HG02588 (cell line): ENCODE results near the gene AEN.
A peak's percentile ranks its signal among the peaks of the same experiment; 100 is the strongest.

Experiments used
- ATAC-seq: cut with Tn5 transposase; IDR thresholded peaks from one replicate; pipeline ENCODE4 v1.9.1; 2021; ENCODE audit warnings: mild to moderate bottlenecking, moderate library complexity; ENCODE audit not compliant: unreplicated experiment

Gene AEN, protein sequence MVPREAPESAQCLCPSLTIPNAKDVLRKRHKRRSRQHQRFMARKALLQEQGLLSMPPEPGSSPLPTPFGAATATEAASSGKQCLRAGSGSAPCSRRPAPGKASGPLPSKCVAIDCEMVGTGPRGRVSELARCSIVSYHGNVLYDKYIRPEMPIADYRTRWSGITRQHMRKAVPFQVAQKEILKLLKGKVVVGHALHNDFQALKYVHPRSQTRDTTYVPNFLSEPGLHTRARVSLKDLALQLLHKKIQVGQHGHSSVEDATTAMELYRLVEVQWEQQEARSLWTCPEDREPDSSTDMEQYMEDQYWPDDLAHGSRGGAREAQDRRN

DNA sequence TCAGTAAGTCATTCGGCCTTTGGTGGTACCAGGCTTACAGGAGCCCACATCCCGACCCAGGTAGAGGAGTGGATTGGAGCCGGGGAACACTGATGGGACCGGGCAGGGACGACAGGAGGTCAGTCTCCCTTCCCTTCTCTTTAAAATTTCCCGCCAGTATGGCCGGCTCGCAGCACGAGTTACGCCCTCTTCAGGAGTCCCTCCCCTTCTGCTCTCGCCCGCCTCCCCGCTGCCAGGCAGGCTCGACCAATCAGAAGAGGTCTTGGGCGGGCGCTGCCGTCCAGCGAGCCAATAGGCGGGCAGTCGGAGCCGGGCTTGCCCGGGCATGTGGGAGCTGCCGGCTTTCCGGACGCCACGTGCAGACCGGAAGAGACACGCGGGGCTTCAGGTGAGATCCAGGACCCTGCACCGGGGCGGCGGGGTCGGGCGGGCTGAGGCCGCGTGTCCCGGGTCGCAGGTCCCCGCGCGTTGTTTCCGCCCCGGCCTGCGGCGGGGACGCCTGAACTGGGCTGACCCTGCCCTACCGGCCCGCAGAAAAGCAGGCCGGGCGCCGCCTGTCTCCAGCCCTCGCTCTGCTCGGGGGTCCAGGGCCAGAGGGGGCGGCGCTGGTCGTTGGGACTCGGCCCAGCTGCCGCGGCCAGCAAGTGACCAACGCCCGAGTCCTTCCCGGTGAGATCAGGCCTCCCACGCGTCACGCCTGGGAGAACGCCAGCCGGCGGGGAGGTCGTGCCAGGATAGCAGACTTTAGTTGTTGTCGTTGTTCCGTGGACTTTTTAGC is at the start of gene AEN:
Gene AEN (plus strand): TSS at position 346 of the 778 bp plus-strand sequence. CDS start 4,870 bp downstream, outside the sequence.
- peak; percentile 92 for ATAC-seq

DNA sequence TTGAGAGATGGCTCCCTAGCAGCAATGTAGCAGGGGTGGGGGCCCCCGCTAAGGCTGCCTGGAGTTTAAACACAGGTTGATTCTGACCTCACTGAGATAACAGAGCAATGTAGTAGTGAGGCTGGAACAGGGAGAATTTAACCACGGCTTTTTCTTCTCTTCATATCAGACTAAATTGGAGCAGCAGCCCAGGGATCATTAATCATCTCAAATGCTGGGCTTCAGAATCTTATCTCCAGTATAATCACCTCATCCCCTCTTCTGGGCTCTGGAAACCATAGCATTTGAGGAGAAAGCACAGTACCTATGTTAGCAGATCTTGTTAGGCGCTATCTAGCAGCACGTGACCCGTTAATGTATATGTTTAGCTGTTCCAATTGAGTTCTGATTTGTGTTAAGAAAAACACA is 49.3 kb upstream of the AEN start:
- ATAC-seq, result no peak

DNA sequence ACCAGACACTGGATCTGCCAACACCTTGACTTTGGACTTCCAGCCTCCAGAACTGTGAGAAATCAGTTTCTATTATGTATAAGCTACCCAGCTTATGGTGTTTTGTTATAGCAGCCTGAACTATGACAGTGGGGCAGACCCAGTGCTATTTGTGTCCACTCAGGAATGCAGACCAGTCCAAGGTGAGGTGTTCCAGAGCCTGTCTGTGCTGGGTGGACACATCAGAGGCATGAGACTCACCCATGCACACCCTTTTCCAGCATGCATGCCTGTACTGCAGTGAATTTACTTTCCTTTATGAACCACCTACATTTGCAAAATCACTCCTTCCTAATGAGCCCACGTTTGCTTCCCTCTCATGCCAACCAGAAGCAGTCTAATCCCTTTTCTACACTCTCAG is 47.1 kb upstream of the AEN start:
- no peak for ATAC-seq

DNA sequence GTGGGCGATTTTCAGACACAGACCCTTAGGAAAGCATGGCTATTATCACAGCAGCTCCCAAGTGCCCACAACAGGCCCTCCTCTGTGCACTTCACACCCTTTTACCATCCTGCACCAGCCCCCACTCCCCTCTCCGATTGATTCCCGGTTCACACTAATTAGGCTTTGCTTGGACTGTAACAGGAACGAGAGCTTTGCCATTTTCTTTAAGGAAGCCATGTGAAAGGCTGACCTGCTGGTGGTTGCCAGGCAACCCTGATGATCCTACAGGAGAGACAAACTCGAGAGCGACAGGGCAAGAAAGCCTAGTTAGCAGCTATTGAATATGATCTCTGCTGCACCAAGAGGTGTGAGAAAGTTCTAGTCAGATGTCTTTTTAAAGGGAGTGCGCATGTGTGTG is 46.5 kb upstream of the AEN start:
- no peak for ATAC-seq

DNA sequence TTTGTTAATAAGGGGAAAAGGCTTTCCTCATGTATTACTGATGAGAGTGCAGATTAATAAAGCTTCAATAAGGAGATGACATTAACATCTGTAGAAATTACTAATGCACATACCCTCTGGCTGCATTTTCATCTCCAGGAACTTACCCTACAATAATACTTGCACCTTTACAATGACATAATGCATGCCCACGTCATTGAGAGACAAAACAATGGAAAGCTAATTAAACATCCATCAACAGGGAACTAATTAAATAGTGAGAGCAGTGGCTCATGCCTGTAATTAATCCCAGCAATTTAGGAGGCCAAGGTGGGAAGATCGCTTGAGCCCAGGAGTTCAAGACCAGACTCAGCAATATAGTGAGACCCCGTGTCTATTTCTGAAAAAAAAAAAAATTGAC is 41.8 kb upstream of the AEN start:
- no peak for ATAC-seq

DNA sequence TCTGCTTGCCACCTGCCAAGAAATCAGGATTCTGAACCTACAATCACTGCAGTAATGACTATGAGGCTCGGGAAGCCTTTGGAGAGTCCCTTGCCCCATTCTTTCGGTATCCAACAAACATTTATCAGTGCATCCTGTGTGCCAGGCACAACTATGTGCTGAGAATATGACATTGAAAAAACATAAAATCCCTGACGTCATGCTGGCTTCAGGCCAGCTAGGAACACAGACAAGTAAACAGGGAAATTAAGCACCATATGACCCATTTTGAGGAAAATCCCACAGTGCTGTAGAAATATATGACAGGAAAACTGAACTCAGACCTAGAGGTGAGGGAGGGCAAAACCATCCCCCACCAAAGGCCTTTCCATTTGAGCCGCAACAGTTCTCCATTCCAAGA is 40.6 kb upstream of the AEN start:
- no peak for ATAC-seq

DNA sequence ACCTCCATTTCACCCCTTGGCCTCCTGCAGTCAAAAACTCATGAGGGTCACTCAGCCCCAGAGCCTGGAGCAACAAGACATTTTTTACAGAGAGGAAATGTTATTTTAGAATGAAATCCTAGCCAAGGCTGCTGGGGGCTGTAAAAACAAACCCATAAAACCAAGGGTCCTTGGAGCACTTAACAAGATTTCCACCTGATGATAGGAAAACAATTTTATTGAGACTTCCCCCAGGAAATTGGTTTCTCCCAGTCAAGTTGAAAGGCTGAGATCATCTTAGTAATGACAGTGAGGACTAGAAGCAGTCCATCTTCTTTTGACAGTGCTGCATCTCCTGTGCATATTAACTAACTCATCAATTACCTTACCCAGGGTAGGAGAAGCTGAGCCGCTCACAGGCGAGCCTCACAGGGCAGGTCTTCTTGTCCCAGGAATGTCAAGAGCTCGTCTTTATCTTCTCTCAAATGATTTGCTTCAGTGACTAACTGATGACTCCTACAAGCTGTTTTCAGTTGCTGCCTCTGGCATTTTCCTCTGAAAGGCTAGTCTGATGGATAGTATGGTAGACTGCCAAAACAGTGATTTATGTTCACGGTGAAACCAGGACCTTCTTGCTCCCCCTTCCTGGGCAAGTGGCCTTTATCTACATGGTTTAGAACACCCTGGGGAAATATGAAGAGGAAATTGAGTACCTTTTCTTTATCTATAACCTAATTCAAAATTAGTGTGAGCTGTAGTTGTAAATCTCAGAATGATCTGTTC is 34.6 kb upstream of the AEN start:
- no peak for ATAC-seq

DNA sequence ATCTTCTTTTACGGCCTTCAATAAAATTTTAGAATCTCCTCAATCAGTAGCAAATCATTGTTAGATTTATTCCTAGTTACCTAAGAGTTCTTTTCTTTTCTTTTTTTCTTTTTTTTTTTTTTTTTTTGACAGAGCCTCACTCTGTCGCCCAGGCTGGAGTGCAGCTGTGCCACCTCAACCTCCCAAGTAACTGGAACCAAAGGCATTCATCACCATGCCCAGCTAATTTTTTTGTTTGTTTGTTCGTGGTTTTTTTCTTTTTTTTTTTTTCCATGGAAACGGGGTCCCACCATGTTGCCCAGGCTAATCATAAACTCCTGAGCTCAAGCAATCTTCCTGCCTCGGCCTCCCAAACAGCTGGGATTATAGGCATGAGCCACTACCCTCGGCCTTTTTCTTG is 30.4 kb upstream of the AEN start:
- ATAC-seq, result no peak

DNA sequence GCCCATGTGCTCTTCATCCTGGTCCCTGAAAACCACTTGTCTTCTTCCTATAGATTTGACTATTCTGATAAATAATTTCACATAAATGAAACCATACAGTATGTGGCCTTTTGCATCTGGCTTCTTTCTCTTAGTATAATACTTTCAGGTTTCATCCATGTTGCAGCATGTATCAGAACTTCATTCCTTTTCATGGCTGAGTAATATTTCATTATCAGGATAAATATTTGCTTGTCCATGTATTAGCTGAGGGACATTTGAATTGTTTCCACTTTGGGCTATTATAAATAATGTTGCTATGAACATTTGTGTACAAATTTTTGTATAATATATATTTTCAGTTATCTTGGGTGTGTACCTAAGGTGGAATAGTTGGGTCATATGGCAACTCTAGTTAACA is 29.8 kb upstream of the AEN start:
- no peak for ATAC-seq

DNA sequence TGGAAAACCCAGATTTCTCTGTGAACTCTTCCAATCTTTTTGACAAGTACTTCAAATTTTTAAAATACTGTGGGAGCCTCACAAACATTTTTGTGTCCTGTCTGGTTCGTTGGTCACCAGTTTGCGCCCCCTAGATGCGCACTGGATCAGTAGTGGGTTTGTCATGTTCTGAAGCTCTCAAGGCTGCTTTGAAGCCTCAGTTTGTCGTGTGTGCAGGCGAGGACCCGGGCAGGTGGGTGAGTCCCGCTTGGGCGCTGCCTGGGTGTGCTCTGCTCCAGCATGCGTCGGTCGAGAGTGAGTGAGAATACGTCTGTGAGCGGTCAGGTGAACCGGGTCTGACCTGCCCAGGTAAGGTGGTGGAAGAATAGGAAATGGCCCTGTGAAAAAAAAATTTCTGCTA is 17.3 kb upstream of the AEN start:
- no peak for ATAC-seq

DNA sequence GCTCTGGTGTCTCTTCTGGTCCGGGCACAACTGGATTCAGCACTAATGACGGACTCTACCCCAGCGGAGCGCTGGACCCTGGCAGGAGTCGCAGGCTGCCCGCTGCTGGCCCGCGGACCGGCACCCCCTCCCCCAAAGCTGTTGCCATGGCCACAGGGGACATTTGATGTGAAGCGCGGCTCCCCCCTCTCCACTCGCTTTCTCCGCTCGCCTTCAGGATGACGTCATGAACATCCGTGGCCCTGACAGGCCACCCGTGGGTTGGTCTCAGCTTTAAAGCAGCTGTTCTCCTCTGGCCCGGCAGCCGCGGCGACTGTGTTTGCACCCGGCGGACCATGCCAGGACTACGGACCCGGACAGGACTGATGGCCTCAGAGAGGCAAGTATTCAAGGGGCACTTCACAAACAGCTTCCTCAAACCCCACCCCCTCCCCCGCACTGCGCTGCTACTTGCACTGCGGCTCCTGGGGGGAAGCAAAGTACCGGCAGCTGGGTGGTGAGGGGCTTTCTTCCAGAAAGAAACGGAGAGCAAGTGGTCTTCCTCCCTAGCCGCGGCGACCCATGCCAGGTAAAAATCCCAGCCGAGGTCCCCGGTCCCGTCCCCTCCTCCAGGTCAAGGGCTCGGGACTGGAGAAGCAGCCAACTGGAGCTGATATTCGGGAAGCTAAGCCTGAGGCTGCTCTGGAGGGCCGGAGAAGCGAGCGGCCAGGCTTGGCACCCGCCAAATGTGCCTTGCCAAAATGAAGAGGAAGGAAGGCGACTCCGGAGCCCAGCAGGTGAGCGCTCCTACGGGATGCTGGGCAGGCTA is 16.6 kb upstream of the AEN start:
- no peak for ATAC-seq

DNA sequence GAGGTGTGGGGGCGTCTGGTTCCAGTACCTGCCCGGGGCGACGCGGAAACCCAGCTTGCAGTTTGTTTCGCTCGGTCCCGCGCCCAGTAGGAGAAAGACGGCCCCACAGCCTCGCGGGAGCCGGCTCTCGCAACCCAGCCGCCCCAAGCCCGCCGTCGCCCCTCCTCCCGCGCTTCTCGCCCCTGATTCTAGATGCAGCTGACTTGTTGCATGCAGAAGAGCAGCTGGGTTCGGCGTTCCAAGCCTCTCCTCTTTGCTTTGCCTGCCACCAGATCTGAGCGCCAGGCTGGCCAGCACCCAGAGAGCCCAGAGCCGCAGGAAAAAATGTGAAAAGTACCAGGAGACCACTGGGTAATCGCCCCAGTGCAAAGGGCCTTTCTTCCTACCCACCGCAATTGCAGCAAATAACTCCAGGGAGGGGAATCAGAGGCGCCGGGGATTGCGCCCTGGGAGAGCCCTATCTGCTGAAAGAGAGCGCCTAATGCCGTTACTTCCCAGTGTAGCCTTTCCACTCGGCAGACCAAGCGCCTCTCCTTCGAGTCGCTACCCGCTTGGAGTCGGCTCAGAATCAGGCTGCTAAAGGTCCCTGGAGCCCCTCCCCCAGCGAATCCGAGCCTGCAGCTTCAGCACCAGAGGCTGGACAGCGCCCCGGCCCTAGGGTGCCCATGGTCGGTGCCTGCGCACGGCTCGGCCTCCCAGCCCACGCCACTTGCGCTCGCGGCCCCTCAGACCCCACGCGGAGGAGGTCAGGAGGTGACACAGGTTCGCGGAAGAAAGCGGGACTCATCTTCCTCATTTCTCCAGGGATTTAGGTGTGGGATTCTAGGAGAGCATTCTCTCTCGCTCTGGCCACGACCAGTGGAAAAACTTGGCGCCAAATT is 15.7 kb upstream of the AEN start:
- no peak for ATAC-seq

DNA sequence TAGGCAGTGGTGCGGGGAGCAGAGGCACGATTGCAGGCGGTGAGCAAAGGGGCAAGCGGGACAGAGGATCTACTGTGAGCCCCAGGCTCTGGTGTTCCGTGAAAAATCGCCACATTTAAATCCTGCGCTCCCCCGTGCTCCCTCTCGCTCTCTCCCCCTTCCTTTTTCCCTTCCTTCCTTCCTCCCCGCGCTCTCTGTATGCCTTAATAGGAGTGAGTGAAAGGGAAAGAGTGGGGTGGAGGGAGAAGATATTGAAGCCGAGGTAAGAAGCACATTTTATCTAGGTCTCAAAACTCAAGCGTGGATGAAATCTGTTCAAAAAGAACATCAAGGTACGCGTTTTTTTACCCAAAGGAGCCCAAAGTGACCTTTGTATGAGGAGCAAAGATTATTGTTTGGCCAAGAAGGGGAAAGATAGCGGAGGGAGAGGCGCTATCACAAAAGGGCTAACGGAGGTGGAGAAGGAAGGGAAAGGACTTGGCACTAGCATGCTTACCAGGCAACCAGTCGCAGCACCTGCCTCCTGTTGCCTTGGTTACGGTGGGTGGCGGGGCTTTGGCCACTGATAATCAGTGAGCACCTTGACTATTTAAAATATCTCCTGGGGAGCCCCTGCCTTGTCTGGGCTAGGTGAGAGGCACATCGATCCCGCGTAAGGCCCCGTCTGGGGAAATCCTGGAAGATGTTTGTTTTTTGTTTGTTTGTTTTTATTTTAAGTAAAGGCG is 14.9 kb upstream of the AEN start:
- ATAC-seq, result no peak

DNA sequence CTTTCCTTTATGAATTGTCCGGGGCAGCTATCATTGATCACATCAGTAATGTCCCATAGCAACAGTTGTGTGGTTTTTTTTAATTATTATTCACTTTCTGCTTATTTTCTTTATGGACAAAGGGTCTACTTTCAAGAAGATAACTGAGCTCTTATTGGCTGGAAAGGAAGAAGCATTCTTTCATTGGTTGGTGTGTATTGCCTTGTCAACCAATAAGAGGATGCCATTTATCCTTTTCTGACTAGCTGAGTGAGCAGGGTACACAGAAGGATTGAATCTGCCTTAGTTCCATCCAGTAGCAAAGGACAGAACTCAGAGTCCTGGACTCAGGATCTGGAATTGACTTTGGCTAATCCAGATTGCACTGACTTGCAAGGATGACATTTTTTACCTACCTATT is 13.2 kb upstream of the AEN start:
- no peak for ATAC-seq

DNA sequence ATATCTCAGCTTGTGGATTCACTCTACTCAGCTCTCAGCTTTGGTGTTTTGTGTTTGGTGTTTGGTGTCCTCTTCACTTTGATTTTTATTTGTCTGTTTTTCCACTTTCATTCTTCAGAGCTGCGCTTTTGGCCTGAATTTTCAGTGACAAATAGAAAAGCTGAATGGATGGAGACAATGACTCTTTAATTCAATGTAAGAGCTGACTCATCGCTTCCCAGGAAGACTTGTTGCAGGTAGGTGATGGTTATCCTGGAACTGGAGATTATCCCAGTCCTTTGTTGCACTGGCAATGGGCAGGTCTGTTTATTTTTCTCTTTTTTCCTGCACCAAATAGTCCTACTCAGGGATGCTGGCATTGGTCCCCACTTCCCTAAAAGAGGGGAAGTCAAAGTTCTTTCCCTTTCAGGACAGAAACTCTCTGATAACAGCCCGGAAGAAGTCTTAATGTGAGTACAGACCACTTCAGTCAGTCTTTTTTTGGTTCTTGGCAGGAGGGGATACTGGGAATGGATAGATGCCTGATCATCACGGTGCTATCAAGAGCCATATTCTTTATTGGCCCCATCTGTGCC is 12.4 kb upstream of the AEN start:
- ATAC-seq, result no peak

DNA sequence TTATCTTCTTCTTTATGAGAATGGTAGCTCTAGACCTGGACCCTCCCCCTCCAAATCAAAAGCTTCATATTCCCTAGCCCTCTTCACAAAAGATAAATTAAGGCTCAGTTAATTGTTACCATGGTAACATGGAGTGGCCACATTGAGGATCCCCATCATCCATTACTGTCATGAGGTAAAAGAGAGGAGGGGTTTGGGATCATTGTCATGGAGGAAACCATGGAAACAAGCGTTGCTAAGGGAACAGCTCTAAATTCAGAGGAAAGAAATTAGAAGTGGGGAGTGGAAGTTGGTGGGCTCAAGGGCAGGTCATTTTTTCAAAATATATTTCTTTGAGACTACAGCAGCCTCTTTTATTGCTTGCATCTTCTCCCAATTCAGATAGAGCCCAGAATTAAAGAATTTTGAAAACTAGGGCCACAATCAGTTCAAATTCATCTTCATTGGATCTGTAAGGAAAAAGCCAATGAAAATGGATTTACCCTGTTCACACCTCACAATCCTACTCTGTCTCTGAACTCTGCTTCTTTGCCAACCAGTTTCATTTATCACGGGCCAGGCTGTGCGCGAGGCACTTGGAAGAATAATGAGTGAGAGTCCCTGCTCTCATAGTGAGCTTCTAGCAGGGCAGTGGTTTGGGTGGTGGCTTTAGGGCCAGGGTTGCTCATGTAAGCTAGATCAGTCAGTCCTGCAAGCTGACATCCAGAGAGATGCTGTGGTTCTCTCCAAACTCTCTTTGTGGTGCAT is 11.6 kb upstream of the AEN start:
- ATAC-seq, result no peak

DNA sequence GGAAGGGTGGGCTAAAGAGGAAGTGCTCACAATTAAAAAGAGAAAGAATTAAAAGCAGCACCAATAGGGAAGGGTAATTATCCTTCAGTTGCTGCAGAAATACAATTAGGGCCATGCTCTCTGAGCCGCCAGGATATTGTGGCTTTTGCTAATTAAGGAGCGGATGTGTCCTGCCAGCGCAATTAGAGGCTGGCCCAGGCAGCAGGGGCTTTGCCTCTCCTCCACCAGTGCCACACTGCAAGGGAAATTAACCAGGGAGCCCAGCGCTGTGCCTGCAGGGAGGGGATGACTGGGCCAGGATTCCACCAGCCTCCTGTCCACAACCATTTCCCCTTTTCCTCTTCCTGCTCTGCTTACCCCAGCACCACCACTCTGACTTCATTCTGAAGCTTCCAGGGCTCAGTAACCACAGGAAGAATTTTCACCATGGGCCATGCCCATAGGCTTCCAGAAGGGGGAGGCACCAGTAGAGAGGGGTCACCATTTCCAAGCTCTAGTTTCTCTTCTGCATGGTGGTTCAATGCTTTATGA is 10.4 kb upstream of the AEN start:
- ATAC-seq, result no peak

DNA sequence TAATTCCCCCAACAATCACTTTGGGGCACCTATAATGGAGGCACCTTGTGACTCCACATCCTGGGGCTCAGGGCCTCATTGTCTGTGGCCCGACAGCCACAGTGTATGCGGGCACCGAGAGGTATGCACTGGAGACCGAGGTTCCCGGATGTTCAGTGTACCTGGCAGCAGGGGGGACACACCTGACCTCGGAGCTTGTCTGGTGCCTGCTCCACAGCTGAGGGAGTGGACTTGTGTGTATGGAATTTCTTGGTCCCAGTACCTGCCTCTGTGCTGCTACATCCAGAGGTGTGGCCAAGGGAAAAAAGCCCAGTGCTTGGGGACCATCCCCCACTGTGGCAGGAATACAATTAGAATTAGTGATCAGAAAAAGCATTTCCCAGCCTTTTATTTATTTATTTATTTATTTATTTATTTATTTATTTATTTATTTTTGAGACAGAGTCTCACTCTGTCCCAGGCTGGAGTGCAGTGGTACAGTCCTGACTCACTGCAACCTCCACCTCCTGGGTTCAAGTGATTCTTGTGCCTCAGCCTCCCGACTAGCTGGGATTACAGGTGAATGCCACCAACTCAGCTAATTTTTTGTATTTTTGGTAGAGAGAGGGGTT is 8.8 kb upstream of the AEN start:
- ATAC-seq, result no peak
